ENCODE data around the gene CEP68. TPM values are rescaled to one million over a fixed set of nuclear protein-coding genes. Genes with fewer than 3 reads are reported as not detected.
A peak's percentile ranks its signal among the peaks of the same experiment; 100 is the strongest.
"Not testable (repeated sequence)": the region's sequence is repeated elsewhere in the genome, so short reads cannot be mapped to it uniquely, and the experiment has no call there.

The CEP68 gene
- total and polyA plus RNA-seq, 8 donors: 4.4 to 13.2 (median 10.1) TPM

DNA sequence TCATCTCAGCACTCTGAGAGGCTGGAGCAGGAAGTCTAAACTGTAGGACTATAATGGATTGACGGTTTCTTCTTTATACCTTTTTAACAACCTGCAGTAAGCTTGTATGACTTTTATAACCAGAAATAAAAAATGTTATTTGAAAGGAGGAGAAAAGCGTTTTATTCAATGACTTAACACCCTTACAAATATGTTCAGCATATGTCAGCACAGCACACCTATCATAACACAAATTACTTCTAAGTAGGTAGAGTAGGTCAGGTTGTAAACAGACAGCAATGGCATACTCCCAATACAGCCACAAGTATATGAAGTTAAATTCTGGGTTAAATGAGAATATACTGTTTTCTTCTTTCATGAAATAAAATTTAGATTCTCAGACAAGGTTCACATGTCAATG, 57.6 kb downstream of the CEP68 start:
- Histone ChIP-seq H3K36me3 (no peaks in the 10 kb centered on the region), H3K27ac (no peak overlapping the region), H3K27me3 (no peaks in the 10 kb centered on the region), H3K4me1 (peaks cover 3 to 39% (median 18%) of the 10 kb centered on the region in 3 donors), H3K4me3 (no peak overlapping the region), H3K9me3 (no peaks in the 10 kb centered on the region)
- FAIRE-seq (peak; percentile 47), ATAC-seq (peak in 1 of 4 donors; percentile 33), DNase-seq (no peak)
- intact Hi-C loops (cut with DNase I): no loop called here
- TF ChIP-seq, protein P1, sequence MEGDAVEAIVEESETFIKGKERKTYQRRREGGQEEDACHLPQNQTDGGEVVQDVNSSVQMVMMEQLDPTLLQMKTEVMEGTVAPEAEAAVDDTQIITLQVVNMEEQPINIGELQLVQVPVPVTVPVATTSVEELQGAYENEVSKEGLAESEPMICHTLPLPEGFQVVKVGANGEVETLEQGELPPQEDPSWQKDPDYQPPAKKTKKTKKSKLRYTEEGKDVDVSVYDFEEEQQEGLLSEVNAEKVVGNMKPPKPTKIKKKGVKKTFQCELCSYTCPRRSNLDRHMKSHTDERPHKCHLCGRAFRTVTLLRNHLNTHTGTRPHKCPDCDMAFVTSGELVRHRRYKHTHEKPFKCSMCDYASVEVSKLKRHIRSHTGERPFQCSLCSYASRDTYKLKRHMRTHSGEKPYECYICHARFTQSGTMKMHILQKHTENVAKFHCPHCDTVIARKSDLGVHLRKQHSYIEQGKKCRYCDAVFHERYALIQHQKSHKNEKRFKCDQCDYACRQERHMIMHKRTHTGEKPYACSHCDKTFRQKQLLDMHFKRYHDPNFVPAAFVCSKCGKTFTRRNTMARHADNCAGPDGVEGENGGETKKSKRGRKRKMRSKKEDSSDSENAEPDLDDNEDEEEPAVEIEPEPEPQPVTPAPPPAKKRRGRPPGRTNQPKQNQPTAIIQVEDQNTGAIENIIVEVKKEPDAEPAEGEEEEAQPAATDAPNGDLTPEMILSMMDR (IDR thresholded peaks at IDR 0.05): no peak
- WGBS, 2 donors: 34 to 47% methylated on average over 2 of the region's 2 CpGs

DNA sequence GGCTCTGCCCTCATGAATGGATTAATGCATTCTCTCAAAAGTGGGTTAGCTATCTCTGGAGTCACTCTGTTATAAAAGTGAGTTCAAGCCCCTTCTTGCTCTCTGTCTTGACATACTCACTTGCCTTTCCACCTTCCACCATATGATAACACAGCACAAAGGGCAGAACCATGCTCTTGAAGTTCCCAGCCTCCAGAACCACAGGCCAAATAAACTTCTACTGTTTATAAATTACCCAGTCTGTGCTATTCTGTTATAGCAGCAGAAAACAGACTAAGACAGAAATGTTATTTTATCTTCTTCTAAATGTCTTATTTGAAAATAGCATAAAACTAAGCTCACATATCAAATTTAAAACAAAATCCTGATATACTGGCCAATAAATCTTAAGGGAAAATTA, 58.7 kb downstream of the CEP68 start:
- Histone ChIP-seq H3K4me3 (no peak overlapping the region), H3K9me3 (no peaks in the 10 kb centered on the region), H3K27me3 (no peaks in the 10 kb centered on the region), H3K4me1 (peaks cover 8 to 36% (median 13%) of the 10 kb centered on the region in 3 donors), H3K36me3 (no peaks in the 10 kb centered on the region), H3K27ac (no peak overlapping the region)
- FAIRE-seq (no peak), ATAC-seq (no peak), DNase-seq (no peak)
- intact Hi-C loops (cut with DNase I): no loop called here
- TF ChIP-seq, protein P1 (IDR thresholded peaks at IDR 0.05): no peak

DNA sequence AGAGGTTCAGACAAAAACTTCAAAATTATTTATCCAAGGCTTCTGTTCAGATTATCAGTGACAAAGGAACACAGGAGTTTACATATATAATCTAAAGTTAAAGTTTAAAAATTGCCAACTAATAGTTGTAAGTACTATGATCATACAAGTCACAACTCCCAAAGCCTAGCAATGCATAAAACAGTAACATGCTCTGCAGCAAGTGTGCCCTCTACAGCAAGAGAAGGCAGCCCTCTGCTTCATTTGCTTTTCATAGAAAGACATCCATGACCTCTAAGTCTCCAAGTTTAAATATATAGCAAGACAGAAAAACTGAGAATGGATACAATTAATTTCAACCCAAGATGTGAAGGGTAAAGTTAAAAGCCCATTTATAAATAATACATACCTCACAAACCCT, 60.4 kb downstream of the CEP68 start:
- H3K27ac ChIP-seq: no peak overlapping the region
- no peak for FAIRE-seq
- no peak for DNase-seq
- no peak overlapping the region for H3K4me3 ChIP-seq
- ATAC-seq: peak in 1 of 4 donors; percentile 34
- peaks cover 13 to 42% (median 19%) of the 10 kb centered on the region in 3 donors for H3K4me1 ChIP-seq
- no peaks in the 10 kb centered on the region for H3K27me3 ChIP-seq
- intact Hi-C loops (cut with DNase I): no loop called here
- TF ChIP-seq, protein P1 (IDR thresholded peaks at IDR 0.05): no peak
- H3K36me3 ChIP-seq: no peaks in the 10 kb centered on the region
- no peaks in the 10 kb centered on the region for H3K9me3 ChIP-seq

DNA sequence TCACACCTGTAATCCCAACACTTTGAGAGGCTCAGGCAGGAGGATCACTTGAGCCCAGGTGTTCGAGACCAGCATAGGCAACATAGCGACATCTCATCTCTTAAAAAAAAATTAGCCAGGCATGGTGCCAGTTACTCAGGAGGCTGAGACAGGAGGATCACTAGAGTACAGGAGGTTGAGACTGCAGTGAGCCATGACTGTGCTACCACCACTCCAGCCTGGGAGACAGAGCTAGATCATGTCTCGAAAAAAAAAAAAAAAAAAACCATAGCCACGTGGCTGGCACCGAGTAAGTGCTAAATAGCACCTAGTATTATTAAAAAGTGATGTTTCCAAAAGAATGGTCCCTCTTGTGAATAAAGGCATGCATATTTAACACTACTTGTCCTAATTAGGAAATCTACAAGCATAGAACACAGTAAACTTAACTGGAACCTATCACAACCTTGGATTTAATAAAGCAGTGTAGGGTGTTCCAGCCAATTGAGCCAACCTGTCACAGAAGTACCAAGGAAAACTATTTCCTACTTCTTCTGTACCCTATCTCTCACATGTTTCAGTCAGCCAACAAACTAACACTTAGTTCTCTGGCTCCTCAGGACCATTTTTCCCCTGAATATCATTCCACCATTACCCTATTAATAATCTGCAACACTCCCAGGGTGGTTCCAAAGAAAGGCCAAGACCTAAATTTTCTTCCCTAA, 64.9 kb downstream of the CEP68 start:
- ATAC-seq (peak; percentile 19 to 56 (median 34)), DNase-seq (no peak), FAIRE-seq (no peak)
- TF ChIP-seq, protein P1 (IDR thresholded peaks at IDR 0.05): no peak
- H3K27me3 ChIP-seq: no peaks in the 10 kb centered on the region
- H3K4me3 ChIP-seq: no peak overlapping the region
- H3K27ac ChIP-seq: peak overlapping the region in 1 of 4 donors; percentile 23
- intact Hi-C loops (cut with DNase I): loop anchor here in 1 of 3 donors (10.0 kb wide), 1 partner anchor 46 kb away; no protein-coding TSS in a partner anchor
- H3K36me3 ChIP-seq: no peaks in the 10 kb centered on the region
- no peaks in the 10 kb centered on the region for H3K9me3 ChIP-seq
- peaks cover 18 to 48% (median 29%) of the 10 kb centered on the region in 3 donors for H3K4me1 ChIP-seq
- 50 to 57% methylated on average over 5 of the region's 5 CpGs for WGBS, 2 donors

DNA sequence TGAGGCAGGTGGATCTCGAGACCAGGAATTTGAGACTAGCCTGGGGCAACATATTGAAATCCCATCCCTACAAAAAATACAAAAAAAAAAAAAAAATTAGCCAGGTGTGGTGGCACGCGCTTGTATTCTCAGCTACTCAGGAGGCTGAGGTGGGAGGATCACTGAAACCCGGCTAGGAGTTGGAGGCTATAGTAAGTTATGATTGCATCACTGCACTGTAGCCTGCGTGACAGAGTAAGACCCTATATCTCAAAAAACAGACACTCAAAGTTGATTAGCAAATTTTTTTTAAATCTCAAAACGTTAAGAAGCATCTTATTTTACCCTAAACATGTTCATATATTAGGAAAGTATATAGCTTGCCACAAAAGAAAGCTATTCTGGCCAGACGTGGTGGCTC, 66.1 kb downstream of the CEP68 start:
- DNase-seq: no peak
- TF ChIP-seq, protein P1 (IDR thresholded peaks at IDR 0.05): no peak
- H3K36me3 ChIP-seq: no peaks in the 10 kb centered on the region
- FAIRE-seq: no peak
- no peak for ATAC-seq
- WGBS, 2 donors: 67 to 82% methylated on average over 7 of the region's 7 CpGs
- intact Hi-C loops (cut with DNase I): loop anchor here in 1 of 3 donors (10.0 kb wide), 1 partner anchor 48 kb away; no protein-coding TSS in a partner anchor
- no peaks in the 10 kb centered on the region for H3K9me3 ChIP-seq
- no peak overlapping the region for H3K4me3 ChIP-seq
- H3K4me1 ChIP-seq: peaks cover 18 to 50% (median 33%) of the 10 kb centered on the region in 3 donors
- no peak overlapping the region for H3K27ac ChIP-seq
- H3K27me3 ChIP-seq: no peaks in the 10 kb centered on the region

DNA sequence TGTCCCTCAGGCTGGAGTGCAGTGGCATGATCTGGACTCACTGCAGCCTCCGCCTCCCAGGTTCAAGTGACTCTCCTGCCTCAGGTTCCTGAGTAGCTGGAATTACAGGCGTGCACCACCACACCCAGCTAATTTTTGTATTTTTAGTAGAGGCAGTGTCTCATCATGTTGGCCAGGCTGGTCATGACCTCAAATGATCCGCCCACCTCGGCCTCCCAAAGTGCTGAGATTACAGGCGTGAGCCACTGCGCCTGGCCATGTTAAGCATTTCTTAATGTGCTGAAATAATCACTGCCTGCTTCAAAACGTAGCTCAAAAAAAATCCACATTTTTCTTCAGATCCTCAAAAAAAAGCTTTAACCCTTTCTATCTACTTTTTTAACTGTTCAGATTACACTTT, 69.2 kb downstream of the CEP68 start:
- not testable (repeated sequence) for FAIRE-seq, H3K4me3 ChIP-seq, H3K27me3 ChIP-seq, ATAC-seq, H3K36me3 ChIP-seq, H3K9me3 ChIP-seq, DNase-seq
- peaks cover 18 to 51% (median 27%) of the 10 kb centered on the region in 3 donors for H3K4me1 ChIP-seq
- 43 to 66% methylated on average over 7 of the region's 7 CpGs for WGBS, 2 donors
- peak overlapping the region in 1 of 4 donors; percentile 28 for H3K27ac ChIP-seq
- intact Hi-C loops (cut with DNase I): loop anchor here in 1 of 3 donors (10.0 kb wide), 1 partner anchor 51 kb away; no protein-coding TSS in a partner anchor
